ENCODE results near the gene CBFA2T3.
"Not testable (repeated sequence)": the region's sequence is repeated elsewhere in the genome, so short reads cannot be mapped to it uniquely, and the experiment has no call there.

CBFA2T3 gene

DNA sequence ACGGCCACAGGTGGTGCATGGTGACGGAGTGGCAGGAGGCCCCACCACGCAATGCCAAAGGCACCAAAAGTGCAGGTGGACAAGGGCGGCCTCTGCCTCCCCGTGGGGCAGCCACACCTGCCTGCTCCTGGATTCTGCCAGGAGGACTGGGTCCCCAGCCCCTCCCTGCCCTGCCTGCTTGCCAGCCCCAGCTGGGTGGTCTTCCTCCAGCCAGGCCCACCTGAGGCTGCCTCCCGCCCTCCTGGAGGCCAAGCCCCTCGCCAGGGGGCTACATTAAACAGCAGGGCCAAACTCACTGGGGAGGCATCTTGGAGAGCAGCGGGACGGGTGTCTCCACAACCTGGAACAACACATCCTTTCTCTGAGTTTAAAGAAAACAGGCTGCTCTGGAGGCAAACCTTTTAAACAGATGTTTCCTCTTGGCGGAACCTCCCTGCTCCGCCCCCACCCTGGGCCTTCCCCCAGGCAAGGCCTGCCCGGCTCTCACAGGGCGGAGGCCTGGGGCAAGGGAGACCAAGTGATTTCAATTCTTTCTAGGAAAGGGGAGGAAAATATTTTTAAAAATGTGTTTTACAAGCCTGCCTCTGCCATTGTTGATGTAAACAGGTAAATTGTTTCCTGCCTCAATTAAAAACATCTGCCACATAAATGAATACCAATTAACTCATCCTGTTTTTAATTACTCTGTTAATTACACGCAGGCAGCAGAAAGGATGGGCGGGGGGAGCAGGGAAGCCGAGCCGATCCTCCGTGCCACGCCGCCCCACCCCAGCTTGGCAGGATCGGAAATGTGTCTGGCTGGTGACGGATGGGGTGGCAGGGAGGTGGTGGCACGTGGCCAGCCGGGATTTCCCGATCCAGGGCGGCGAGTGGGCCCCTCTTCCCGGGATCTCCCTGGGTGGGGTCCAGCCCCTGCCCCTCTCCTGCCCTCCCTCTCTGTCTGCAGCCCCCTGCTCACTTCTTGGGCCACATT is 56.1 kb downstream of the CBFA2T3 start:
- DNase-seq: no peak

DNA sequence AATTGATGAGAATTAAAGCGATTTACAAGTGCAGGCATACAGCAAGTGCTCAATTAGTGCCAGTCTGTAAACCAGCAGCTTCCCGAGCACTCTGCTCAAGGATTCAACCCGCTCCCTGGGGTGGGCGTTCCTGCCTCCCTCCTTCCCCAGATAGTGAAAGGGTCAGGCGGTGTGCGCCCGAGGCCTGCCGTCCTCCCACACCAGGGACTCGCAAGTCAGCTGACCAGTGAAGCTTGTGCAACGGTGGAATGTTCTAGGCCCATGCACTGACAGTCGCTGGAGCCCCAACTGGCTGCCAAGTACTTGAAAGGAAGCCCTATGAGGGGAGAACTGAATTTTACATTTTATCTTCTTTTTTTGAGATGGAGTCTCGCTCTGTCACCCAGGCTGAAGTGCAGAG is 57.1 kb downstream of the CBFA2T3 start:
- DNase-seq: no peak

DNA sequence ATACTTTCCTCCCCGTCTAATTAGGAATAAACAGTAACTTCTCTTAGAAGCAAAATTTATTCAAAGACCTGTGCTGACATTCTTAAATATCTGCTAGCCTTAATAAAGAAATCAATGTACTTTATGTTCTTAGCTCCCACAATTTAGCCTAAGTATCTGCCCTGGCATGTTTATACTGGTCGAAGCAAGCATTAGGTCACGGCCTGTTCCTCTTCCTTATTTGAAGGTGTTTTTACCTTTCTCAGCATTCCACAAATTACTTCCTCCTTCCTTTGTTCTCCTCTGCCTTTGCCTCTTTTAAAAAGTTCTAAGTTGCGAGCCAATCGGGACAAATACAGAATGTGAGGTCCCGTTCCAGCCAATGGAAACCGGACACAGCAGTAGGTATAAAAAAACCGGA is 58.1 kb downstream of the CBFA2T3 start:
- DNase-seq: not testable (repeated sequence)

DNA sequence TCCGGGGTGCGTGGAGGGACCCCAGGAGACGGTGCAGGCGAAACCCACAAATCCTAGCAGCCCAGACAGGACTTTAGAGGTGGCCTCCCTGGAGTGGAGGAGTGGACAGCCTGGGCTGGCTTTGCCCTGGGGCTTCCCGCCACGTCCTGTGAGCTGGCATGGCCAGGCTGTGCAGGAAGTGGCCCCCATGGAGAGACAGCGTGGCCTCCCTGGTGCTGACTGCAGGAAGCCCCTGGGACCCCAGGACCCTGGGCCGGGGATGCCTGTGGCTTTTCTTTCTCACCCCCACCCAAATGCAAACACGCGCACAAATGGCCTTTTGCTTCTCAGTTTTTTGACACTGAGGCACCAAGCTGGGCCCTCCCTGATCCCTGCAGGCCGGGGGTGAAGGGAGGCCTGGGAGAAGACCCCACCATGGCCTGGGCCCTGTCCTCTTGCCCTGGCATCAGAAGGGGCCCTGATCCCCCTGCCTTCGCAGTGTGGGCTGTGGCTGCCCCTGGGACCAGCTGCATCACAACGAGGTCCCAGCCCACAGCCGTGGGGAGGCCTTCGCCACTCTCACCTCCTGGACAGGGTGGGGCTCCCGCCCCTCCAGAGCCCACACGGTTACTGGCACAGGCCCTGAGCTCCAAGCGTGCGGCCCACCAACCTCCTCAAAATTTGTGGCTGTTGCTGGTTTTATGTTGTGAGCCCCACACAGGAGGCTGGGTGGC is 58.9 kb downstream of the CBFA2T3 start:
- no peak for DNase-seq

DNA sequence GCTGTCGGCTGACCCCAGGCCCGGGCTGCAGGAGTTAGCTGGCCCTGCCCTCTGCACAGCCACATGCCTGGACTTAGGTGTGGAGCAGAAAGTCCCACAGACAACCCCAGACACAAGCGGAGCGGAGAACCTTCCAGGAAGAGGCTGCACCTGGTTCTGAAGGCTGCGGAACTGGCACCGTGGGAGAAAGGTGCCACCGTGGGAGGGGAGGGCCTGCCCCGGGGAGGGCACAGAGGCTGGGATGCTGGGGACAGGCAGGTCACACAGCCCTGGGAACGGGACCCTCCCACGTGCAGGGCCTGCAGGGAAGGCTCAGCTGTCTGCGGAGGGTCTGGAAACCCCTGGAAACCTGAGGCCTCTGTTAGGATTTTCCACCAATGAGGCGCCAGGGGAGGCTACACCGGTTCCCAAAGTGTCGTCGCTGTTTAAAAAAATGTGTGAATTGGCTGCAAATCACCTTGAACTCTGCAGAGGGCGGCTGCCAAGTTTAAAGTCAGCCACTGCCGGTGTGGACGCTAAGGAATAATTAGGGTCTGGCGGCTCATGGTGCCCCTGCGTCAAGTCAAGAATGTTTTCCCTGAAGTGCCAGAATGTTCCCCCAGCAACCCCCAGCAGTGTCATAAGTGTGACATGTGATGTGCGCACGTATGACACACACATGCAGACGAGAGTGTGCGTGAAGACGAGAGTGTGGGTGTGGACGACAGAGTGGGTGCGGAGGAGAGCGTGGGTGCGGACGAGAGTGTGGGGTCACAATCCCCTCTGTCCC is 59.7 kb downstream of the CBFA2T3 start:
- no peak for DNase-seq

DNA sequence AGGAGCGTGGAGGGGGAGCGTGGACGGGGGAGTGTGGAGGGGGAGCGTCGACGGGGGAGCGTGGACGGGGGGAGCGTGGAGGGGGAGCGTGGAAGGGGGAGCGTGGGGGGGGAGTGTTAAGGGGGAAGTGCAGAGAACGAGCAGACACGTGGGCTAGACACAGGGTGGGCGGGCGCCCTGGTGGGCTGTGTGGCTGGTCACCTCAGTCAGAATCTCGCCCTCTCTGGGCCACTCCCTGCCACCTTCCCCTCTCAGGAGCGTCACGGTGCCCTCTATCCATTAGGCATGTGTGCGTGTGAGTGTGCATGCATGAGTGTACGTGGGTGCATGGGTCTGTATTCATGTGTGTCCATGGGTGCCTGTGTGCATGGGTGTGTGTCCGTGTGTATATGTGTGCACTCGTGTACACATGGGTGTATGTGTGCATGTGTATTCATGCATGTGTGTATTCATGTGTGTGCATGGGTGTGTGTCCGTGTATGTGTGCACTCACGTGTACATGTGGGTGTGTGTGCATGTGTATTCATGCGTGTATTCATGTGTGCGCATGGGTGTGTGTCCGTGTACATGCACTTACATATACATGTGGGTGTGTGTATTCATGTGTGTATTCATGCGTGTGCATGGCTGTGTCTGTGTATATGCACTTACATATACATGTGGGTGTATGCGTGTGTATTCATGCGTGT is 61.2 kb downstream of the CBFA2T3 start:
- DNase-seq: no peak

DNA sequence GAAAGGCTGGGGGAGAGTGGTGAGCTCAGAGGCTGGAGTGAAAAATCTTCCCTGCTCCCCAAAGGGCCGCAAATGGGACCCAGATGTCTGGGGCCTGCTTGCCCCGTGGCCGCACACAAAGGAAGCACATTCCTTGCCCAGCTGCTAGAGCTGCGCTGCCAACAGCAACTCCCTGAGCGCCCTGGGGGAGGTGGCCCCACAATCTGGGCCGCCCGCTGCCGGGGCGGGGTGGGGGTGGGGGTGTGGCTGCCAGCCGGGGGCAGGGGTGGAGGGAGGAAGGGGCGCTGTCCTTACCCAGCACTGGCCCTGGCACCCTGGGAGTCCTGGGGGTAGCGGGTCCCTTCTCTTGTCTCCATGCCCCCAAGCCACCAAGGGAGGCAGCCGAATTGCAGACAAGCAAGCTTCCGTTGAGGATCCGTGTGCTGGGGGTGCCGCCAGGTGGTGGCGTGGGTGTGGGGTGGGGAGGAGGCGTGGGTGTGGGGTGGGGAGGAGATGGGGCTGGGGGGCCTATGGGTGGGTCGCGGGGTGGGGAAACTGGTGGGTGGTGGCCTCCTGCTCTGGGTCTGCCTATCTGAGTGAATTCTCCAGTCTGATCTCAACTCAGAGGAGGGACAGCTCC is 62.1 kb downstream of the CBFA2T3 start:
- DNase-seq: no peak

DNA sequence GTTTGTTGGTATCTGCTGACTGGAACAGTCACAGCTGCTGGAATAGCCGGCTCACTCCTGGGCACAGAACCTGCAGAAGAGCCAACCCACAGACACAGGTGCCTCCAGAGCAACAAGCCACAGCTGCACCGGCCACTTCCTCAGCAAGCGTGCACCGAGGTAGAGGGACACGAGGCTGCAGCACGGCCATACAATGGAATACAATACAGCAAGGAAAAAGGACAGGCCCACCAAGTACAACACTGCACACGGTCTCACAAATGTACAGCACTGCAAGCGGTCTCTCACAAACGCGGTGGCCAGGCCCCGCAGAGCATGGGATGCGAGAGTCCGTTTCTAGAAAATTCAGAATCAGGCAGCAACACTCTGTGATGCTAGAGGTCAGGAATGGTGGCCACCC is 63.1 kb downstream of the CBFA2T3 start:
- no peak for DNase-seq

DNA sequence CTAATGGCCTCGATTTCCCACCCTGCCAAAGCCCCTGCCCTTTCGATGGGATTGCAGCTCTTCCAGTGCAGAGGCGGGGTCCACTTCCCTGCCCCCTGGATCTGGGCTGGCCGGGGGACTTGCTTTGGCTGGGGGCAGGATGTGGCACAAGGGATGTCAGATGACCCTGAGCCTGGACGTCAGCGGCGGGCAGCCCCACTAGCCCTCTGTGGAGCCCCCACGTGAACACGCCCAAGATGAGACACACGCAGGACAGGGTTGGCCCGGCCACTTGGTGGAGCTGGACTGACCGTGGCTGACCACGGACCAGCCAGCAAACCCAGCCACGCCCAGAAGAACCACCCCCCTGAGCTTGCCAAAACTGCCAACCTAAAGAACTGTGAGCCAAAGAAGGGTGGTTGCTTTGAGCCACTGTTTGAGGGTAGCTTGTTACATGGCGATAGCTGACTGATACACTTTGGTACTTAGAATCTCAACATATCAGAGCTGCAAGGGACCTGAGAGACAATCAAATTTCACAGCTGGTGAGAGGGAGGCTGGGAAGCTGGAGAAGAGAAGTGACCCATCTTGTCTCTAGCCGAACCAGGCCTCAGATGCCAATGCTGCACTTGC is 63.9 kb downstream of the CBFA2T3 start:
- no peak for DNase-seq

DNA sequence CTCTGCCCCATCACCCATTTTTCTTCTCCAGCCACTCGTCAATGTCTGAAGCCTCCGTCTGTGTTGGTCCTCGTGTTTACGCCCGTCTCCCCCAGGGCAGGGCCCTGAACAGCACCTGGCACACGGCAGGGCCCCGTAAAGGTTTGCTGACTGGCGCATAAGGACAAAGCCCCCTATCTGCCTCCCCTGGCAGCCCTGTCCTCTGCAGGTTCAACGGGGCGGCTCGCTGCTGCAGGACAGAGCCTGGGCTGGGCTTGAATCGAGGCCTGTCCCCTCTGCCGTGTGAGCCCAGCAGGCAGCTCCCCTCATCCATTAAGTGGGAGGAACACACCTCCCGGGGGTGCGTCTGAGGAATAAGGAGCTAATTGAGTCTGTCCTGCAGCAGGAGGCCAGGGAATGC is 64.5 kb downstream of the CBFA2T3 start:
- no peak for DNase-seq

DNA sequence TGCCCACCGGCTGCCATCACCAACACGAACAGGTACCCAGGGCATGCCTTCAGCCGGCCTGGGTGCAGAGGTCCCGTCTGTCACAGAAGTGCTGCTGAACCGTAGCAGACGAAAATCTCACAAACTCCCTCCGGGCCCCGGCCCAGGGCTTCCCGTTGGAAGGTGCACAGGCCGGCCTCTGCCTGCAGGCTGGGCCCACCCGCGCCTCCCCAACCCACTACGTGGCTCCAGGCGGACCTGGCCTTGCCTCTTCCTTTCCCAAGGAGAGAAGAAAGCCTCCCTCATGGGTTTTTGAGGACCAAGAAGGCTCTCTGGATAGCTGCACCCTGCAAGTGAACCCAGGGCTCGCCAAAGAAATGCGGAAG is 65.1 kb downstream of the CBFA2T3 start:
- no peak for DNase-seq

DNA sequence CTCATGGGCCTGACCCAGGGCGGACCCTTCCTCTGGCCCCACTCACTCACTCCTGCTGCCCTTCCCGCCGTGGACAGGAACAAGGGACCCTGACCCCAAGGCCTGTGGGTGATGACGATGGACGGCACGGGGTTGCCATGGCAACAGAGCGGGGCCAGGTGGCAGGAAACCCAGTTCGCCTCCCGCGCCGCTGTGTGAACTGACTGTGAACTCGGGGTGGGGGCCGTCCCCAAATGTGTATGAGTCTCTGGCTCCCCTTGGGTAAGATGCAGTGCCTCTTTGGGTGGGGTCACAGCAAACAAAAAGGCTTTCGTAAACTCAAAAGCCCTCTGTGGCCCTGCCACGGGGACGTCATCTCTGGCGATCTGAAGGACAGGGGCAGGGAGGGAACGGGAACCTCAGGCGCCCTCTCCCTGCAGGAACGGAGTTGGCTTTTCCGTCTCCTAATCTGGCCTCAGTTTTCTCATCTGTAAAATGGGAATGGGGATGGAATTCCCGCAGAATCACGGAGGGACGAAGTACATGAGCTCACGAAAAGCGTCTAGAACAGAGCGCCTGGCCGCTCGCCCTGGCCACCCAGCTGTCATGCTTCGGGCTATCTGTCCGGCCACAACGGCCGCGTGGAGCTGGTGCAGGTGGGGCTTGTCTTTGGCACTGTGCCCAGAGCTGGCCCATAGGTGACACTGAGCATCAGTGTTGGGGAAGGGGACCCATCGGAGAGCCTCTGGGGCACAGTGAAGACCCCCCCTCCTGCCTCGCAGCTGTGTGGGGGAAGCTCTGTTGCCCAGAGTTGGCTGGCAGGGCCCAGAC is 65.7 kb downstream of the CBFA2T3 start:
- no peak for DNase-seq

DNA sequence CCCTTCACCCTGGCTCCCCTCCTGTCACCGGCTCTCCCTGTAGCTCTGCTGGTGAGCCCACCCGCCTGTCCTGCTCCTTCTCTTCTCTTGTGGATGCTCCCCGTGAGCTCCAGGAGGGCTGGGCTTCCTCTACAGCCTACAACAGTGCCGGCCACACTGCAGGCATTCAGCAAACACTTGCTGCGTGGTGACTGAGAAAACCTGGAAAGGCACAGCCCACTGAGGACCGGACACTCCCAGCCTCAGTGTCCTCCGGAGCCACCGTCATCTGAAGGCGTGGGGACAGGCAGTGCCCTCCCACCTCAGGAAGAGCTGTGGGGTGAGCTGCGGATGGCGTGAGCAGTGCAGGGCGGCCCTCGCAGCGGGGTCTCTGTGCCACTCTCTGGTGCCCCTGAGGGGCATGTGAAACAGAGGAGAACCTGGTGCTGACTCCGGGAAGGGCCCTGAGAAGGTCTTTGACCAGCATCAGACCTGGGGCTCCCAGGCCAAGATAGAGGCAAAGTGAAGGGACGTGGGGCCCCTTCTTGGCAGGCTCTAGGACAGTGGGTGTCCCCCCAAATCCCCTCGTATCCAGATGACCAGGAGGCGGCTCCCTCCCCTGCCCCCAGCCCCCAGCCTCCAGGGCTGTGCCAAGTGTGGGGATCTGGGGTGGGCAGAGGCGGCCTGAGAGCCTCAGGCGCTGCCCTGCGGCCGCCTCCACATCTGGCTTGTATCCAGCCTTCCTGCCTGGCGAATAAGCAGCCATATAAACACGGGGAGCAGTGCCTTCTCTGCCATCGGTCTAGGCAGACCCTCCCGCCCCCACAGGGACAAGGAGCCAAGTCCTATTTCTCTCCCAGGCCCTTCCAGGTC is 66.5 kb downstream of the CBFA2T3 start:
- no peak for DNase-seq

DNA sequence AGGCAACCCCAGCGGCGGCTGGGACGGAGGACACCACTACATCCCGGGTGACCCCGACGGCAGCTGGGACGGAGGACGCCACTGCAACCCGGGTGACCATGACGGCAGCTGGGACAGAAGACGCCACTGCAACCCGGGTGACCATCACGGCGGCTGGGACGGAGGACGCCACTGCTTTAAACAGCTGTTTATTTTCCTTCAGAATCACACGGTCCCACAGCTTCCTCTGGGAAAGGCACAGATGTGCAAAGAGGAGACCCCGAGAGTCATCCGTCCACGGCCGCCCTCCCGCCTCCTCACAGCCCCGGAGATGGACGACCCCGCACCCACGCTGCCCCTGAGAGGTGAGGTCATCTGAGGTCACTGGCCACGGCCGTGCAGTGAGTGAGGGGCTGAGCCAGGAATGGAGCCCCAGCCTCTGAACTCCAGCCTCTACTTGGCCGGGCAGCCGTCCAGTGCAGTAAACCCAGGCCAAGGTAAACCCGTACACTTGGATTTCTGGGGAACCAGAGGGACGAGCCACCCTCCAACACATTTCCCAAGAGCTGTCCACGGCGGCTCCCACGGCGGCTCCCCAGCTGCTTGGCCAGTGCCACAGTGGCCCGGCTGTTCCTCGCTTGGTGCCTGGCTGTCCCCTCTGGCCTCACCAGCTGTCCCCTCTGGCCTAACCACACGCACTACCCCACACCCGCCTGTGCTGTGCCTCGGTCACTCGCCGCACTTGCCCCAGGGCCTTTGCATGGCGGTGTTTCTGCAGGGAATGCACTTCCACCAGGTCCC is 67.4 kb downstream of the CBFA2T3 start:
- DNase-seq: no peak

DNA sequence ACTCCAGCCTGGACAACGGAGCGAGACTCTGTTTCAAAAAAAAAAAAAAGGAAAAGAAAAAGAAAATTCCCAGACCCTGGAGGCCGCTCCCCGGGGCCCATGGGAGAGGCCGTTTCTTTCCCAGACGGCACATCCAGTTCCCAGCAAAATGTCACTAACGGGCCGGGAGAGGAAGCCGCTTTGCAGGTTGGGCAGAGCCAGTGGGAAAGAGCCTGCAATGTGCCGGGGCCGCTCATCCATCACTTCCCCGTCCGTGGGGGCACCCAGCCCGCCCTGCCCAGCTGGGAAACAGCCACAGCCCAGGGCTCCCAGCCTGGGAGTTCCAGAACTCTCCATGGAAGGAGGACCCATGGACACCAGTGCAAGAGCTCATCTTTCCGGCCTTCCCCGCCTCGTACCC is 68.7 kb downstream of the CBFA2T3 start:
- no peak for DNase-seq

DNA sequence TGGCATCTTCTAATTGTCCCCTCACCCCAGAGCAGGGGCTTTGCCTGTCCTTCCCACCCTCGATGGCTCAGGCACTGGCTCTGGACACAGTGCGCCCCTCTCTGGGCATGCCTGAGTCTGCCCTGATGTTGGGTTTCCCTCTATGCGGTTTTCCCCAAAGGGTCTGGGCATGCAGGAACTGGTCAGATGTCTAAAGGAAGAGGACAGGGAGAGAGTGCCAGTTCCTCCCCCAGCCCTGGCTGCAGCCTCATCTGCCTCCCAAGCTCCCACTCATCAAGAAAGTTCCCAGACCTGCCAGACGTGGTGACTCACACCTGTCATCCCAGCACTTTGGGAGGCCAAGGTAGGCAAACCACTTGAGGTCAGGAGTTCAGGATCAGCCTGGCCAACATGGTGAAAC is 69.2 kb downstream of the CBFA2T3 start:
- no peak for DNase-seq

DNA sequence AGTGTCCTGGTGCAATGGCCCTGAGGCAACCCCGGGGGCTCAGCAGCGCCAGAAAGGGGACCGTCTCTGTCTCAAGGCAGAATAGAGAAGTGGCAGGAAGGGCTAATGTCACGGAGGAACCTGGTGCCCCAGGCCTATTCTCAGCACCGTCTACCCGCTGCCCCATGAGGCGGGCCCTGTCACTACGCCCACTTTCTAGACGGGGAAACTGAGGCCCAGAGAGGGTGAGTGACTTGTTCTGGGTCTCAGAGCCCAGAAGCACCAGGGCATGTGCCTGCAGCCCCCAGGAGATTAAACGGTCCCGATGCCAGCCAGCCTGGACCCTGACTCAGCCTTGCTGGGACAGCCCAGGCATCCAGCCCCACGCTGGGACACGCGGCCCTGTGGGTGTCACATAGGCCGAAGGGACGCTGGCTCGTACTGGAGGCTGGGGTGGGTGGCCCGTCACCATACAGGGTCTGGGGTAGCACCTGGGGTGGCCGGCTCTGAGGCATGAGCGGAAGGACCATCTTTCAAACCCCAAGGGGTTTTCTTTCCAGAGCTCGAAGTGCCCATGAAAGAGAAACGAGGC is 70.4 kb downstream of the CBFA2T3 start:
- DNase-seq: no peak

DNA sequence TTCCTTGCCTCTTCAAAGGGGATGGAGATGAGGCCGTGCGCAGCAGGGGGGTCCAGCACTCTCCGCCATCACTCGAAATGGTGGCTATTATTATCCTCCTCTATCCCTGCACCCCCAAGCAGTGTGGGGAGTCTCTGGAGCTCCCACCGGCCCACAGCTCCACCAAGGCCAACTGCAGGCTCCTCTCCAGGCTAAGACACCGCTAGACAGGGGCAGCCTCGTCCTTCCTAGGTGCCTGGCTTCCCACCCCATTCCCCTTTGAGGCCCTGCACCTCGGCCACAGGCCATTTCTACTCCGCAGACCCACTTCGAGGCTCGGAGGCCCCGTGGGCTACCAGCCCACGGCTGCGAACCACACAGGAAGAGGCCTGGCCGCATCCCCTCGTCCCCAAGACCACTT is 71.0 kb downstream of the CBFA2T3 start:
- no peak for DNase-seq

DNA sequence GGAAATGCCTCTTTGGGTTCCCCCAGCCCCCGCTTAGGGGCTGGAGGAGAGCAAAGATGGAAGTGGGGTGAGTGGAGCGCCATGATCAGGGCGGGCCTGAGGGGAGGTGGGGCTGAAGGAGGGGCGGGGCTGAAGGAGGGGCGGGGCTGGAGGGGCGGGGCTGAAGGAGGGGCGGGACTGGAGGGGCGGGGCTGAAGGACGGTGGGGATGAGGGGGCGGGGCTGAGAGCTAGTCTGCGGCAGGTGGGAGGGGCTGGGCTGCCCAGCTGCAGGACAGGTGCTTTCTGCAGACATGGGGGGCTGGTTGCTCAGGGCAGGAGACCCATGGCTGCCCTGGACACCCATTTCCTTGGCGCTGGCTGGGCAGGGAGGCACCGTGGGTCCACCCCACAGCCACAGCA is 71.4 kb downstream of the CBFA2T3 start:
- DNase-seq: no peak
